Nephron (organoid): Measurements from ENCODE around the gene THSD4.
A peak's percentile ranks its signal among the peaks of the same experiment; 100 is the strongest.

Experiments used
- H3K27ac Mint-ChIP-seq, 3 experiments: 2 replicates each; pipeline ENCODE4 v1.8.0; 2020; ENCODE audit warnings: mixed read lengths in 3 of 3, mild to moderate bottlenecking in 2 of 3, moderate library complexity in 1 of 3
- H3K27me3 Mint-ChIP-seq: 2 replicates; pipeline ENCODE4 v1.8.0; 2021; ENCODE audit warnings: low read depth, mild to moderate bottlenecking, moderate library complexity, mixed read lengths
- H3K36me3 Mint-ChIP-seq: 2 replicates; pipeline ENCODE4 v1.8.0; 2020; ENCODE audit warnings: low read depth, mixed read lengths
- H3K4me1 Mint-ChIP-seq: 2 replicates; pipeline ENCODE4 v1.8.0; 2020; ENCODE audit warnings: mixed read lengths
- H3K4me3 Mint-ChIP-seq, 3 experiments: 2 replicates each; pipeline ENCODE4 v1.8.0; 2020; ENCODE audit warnings: mild to moderate bottlenecking in 3 of 3, mixed read lengths in 3 of 3, moderate library complexity in 2 of 3
- H3K9me3 Mint-ChIP-seq: 2 replicates; pipeline ENCODE4 v1.8.0; 2020; ENCODE audit warnings: mixed read lengths
- TF ChIP-seq, protein P1 (sequence below), 3 experiments: fragments of 200-600 bp; sonication (generic); IDR thresholded peaks; one replicate each; pipeline ENCODE4 v1.5.0; 2021; ENCODE audit warnings: antibody characterized with exemption in 3 of 3; ENCODE audit not compliant: unreplicated experiment in 3 of 3

The THSD4 gene

GRCh38 chr15:71800190-71800589, 684.9 kb downstream of the THSD4 start:
- TF ChIP-seq, protein P1, sequence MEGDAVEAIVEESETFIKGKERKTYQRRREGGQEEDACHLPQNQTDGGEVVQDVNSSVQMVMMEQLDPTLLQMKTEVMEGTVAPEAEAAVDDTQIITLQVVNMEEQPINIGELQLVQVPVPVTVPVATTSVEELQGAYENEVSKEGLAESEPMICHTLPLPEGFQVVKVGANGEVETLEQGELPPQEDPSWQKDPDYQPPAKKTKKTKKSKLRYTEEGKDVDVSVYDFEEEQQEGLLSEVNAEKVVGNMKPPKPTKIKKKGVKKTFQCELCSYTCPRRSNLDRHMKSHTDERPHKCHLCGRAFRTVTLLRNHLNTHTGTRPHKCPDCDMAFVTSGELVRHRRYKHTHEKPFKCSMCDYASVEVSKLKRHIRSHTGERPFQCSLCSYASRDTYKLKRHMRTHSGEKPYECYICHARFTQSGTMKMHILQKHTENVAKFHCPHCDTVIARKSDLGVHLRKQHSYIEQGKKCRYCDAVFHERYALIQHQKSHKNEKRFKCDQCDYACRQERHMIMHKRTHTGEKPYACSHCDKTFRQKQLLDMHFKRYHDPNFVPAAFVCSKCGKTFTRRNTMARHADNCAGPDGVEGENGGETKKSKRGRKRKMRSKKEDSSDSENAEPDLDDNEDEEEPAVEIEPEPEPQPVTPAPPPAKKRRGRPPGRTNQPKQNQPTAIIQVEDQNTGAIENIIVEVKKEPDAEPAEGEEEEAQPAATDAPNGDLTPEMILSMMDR (IDR thresholded peaks at IDR 0.05; ENCODE audit: unreplicated experiment in 3 of 3), result no peak
- H3K27me3 Mint-ChIP-seq, result no peaks in the 10 kb centered on the region
- H3K36me3 Mint-ChIP-seq, result peaks cover 5% of the 10 kb centered on the region
- peaks cover 3% of the 10 kb centered on the region for H3K9me3 Mint-ChIP-seq
- peaks cover 32% of the 10 kb centered on the region for H3K4me1 Mint-ChIP-seq
- peak overlapping the region in 1 of 3 experiments; percentile 36 for H3K27ac Mint-ChIP-seq
- no peak overlapping the region for H3K4me3 Mint-ChIP-seq

- Mint-ChIP-seq H3K27me3 (no peaks in the 10 kb centered on the region), H3K9me3 (peaks cover 3% of the 10 kb centered on the region), H3K4me3 (no peak overlapping the region), H3K4me1 (peaks cover 40% of the 10 kb centered on the region), H3K36me3 (peaks cover 5% of the 10 kb centered on the region), H3K27ac (peak overlapping the region; percentile 21 to 33 (median 32))
- TF ChIP-seq, protein P1 (IDR thresholded peaks at IDR 0.05; ENCODE audit: unreplicated experiment in 3 of 3), result peak; percentile 86 to 92 (median 89)
Measured at GRCh38 chr15:71800835-71801745, 685.8 kb downstream of the THSD4 start.

GRCh38 chr15:71801935-71802655, 686.8 kb downstream of the THSD4 start:
- Mint-ChIP-seq H3K27ac (no peak overlapping the region), H3K9me3 (peaks cover 3% of the 10 kb centered on the region), H3K36me3 (peaks cover 5% of the 10 kb centered on the region), H3K27me3 (peaks cover 3% of the 10 kb centered on the region), H3K4me3 (no peak overlapping the region), H3K4me1 (peaks cover 50% of the 10 kb centered on the region)
- TF ChIP-seq, protein P1 (IDR thresholded peaks at IDR 0.05; ENCODE audit: unreplicated experiment in 3 of 3), result no peak

GRCh38 chr15:71802770-71803169, 687.5 kb downstream of the THSD4 start:
- peak overlapping the region in 1 of 3 experiments; percentile 48 for H3K27ac Mint-ChIP-seq
- H3K4me3 Mint-ChIP-seq, result no peak overlapping the region
- peaks cover 3% of the 10 kb centered on the region for H3K9me3 Mint-ChIP-seq
- H3K4me1 Mint-ChIP-seq, result peaks cover 57% of the 10 kb centered on the region
- H3K36me3 Mint-ChIP-seq, result peaks cover 5% of the 10 kb centered on the region
- TF ChIP-seq, protein P1 (IDR thresholded peaks at IDR 0.05; ENCODE audit: unreplicated experiment in 3 of 3), result peak; percentile 14 to 17 (median 16)
- peaks cover 3% of the 10 kb centered on the region for H3K27me3 Mint-ChIP-seq

DNA sequence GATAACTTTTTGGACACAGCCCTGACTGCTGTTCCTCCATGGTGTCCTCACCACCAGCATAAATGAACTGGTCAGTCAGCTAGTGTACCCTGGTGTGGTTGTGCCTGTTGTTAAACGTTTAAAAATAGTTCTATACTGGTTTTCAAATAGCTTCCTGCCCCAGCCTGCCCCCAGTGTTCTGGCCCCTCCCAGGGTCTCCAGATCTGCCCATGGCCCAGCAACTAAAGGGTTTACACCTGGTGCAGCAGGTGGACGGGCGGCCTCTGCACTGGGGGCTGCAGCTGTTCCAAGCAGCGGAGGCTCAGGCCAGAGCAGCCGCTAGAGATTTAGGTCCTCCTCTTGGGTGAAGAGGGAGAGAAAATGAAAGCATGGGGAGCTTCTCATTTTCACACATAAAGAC, 689.0 kb downstream of the THSD4 start:
- Mint-ChIP-seq H3K27ac (peak overlapping the region; percentile 29 to 52 (median 41)), H3K4me3 (peak overlapping the region in 1 of 3 experiments; percentile 30), H3K9me3 (peaks cover 3% of the 10 kb centered on the region), H3K27me3 (peaks cover 3% of the 10 kb centered on the region), H3K36me3 (peaks cover 5% of the 10 kb centered on the region), H3K4me1 (peaks cover 67% of the 10 kb centered on the region)
- TF ChIP-seq, protein P1 (IDR thresholded peaks at IDR 0.05; ENCODE audit: unreplicated experiment in 3 of 3), result no peak
